Hepatocyte (in vitro differentiated cells): ENCODE measurements around the gene CPLX4.

Experiments
- EZH2 ChIP-seq: fragments of 200-600 bp; sonication (generic); IDR thresholded peaks from 2 replicates; pipeline ENCODE4 v1.6.1; 2016; ENCODE audit warnings: antibody characterized with exemption, mild to moderate bottlenecking, borderline replicate concordance
- TF ChIP-seq, protein P1 (sequence below): fragments of 200-600 bp; sonication (generic); IDR thresholded peaks from 2 replicates; pipeline ENCODE4 v1.5.1; 2016; ENCODE audit warnings: antibody characterized with exemption, mild to moderate bottlenecking; ENCODE audit not compliant: poor library complexity

DNA sequence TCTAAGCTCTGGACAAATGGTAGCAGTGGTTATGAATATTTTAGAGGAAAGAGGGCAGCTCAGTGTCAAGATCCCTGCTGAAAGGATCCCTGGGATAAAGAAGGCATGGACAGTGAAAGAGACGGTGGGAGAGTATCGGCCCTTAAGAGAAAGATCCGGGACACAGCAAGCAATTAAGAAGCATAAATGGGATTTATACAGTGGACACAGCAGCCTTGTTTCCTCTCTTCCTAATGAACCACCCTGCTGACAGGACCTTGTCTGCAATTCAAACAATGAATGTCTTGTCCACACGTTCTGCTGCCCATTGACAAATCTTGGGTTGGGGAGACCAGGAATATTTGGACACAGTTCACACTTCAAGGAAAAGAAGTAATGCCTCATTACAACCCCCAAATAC is 16.5 kb downstream of the CPLX4 start:
- TF ChIP-seq, protein P1, sequence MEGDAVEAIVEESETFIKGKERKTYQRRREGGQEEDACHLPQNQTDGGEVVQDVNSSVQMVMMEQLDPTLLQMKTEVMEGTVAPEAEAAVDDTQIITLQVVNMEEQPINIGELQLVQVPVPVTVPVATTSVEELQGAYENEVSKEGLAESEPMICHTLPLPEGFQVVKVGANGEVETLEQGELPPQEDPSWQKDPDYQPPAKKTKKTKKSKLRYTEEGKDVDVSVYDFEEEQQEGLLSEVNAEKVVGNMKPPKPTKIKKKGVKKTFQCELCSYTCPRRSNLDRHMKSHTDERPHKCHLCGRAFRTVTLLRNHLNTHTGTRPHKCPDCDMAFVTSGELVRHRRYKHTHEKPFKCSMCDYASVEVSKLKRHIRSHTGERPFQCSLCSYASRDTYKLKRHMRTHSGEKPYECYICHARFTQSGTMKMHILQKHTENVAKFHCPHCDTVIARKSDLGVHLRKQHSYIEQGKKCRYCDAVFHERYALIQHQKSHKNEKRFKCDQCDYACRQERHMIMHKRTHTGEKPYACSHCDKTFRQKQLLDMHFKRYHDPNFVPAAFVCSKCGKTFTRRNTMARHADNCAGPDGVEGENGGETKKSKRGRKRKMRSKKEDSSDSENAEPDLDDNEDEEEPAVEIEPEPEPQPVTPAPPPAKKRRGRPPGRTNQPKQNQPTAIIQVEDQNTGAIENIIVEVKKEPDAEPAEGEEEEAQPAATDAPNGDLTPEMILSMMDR: no peak
- no peak for TF ChIP-seq EZH2
